Right lobe of liver (tissue), 4 donors: Measurements from ENCODE around the gene PON3.

ENCODE experiments used
- CTCF ChIP-seq, 4 donors: fragments of 200-600 bp in 3 of 4; fragments of 450-650 bp in 1 of 4; IDR thresholded peaks; one replicate each; pipeline versions ENCODE4 v1.5.1 to v1.8.0; 2016 to 2022; ENCODE audit warnings: antibody characterized with exemption in 4 of 4, mild to moderate bottlenecking in 2 of 4
- POLR2A ChIP-seq: fragments of 450-650 bp; IDR thresholded peaks from one replicate; pipeline ENCODE4 v1.6.1; 2017; ENCODE audit warnings: antibody characterized with exemption, mild to moderate bottlenecking
- donor health status: DM: no; HTN: no; CAD: no.
- donor health status: DM: no; HTN: no; CAD: no.
- donor health status: DM: no; HTN: yes; CAD: no.

GRCh38 chr7:95425694-95426093, 29.5 kb upstream of the PON3 start:
- TF ChIP-seq CTCF (IDR thresholded peaks at IDR 0.05) = no peak
- TF ChIP-seq POLR2A = no peak
